Activated CD8-positive, alpha-beta memory T cell treated with anti-CD3 and anti-CD28 coated beads, Interleukin-2, amount 50 U/mL, for 1 hour (primary cell): Measurements from ENCODE around the gene SLC25A26.
"Not testable (repeated sequence)": the region's sequence is repeated elsewhere in the genome, so short reads cannot be mapped to it uniquely, and the experiment has no call there.

Experiments used
- DNase-seq: peaks from one replicate; pipeline ENCODE4 v3.0.0-alpha.2; 2020; ENCODE audit errors: extremely low read depth

SLC25A26 gene

GRCh38 chr3:66220602-66221377 lies at the start of gene SLC25A26:
Gene SLC25A26 (plus strand): TSS chr3:66221001. CDS start chr3:66221095, 94 bp downstream.
- DNase-seq = peak; percentile 93

GRCh38 chr3:66172394-66172793 lies 48.4 kb upstream of the SLC25A26 start:
- no peak for DNase-seq

GRCh38 chr3:66177026-66177425 lies 43.8 kb upstream of the SLC25A26 start:
- no peak for DNase-seq

GRCh38 chr3:66178206-66178605 lies 42.6 kb upstream of the SLC25A26 start:
- no peak for DNase-seq

GRCh38 chr3:66179793-66180192 lies 41.0 kb upstream of the SLC25A26 start:
- no peak for DNase-seq

GRCh38 chr3:66181764-66182163 lies 39.0 kb upstream of the SLC25A26 start:
- DNase-seq = no peak

- DNase-seq = no peak
Measured at GRCh38 chr3:66182246-66182645, 38.6 kb upstream of the SLC25A26 start.

- DNase-seq = no peak
Measured at GRCh38 chr3:66186545-66186944, 34.3 kb upstream of the SLC25A26 start.

- DNase-seq = no peak
Measured at GRCh38 chr3:66195347-66195783, 25.4 kb upstream of the SLC25A26 start.

GRCh38 chr3:66196633-66197032 lies 24.2 kb upstream of the SLC25A26 start:
- DNase-seq = no peak

- no peak for DNase-seq
Measured at GRCh38 chr3:66198437-66199088, 22.2 kb upstream of the SLC25A26 start.

- no peak for DNase-seq
Measured at GRCh38 chr3:66199089-66199473, 21.7 kb upstream of the SLC25A26 start.

- DNase-seq = no peak
Measured at GRCh38 chr3:66200147-66200546, 20.7 kb upstream of the SLC25A26 start.

- DNase-seq = no peak
Measured at GRCh38 chr3:66200786-66201185, 20.0 kb upstream of the SLC25A26 start.

- no peak for DNase-seq
Measured at GRCh38 chr3:66203275-66203674, 17.5 kb upstream of the SLC25A26 start.

- DNase-seq = no peak
Measured at GRCh38 chr3:66206806-66207205, 14.0 kb upstream of the SLC25A26 start.

- no peak for DNase-seq
Measured at GRCh38 chr3:66208189-66208588, 12.6 kb upstream of the SLC25A26 start.

GRCh38 chr3:66210687-66211295 lies 10.0 kb upstream of the SLC25A26 start:
- no peak for DNase-seq

- DNase-seq = no peak
Measured at GRCh38 chr3:66211779-66212178, 9.0 kb upstream of the SLC25A26 start.

GRCh38 chr3:66215106-66215505 lies 5.7 kb upstream of the SLC25A26 start:
- no peak for DNase-seq

- no peak for DNase-seq
Measured at GRCh38 chr3:66220066-66220465, 735 bp upstream of the SLC25A26 start.

- no peak for DNase-seq
Measured at GRCh38 chr3:66224220-66224619, 3.4 kb downstream of the SLC25A26 start.

GRCh38 chr3:66226093-66226492 lies 5.3 kb downstream of the SLC25A26 start:
- DNase-seq = not testable (repeated sequence)
